ENCODE data around the gene FILIP1.

The FILIP1 gene

DNA sequence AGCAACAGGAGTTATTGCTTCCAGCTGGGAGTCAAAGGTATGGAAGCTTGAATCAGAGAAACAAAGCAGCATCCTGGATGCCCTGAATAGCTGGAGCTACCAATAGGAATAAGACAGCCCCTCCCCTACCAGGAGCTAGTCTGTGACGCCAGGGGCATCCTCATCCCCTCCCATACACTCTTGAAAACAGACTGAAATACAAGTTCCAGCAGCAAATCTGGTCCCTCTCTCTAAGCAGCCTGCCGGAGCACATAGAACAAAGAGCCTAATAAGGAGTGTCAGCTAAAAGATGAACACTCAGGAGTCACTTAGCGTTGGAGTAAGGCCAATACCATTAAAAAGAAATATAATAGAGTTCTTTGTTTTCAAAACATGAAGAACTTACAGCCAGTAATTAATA, 25.6 kb downstream of the FILIP1 start:
- TF ChIP-seq, protein P1, sequence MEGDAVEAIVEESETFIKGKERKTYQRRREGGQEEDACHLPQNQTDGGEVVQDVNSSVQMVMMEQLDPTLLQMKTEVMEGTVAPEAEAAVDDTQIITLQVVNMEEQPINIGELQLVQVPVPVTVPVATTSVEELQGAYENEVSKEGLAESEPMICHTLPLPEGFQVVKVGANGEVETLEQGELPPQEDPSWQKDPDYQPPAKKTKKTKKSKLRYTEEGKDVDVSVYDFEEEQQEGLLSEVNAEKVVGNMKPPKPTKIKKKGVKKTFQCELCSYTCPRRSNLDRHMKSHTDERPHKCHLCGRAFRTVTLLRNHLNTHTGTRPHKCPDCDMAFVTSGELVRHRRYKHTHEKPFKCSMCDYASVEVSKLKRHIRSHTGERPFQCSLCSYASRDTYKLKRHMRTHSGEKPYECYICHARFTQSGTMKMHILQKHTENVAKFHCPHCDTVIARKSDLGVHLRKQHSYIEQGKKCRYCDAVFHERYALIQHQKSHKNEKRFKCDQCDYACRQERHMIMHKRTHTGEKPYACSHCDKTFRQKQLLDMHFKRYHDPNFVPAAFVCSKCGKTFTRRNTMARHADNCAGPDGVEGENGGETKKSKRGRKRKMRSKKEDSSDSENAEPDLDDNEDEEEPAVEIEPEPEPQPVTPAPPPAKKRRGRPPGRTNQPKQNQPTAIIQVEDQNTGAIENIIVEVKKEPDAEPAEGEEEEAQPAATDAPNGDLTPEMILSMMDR (IDR thresholded peaks at IDR 0.05), result no peak

DNA sequence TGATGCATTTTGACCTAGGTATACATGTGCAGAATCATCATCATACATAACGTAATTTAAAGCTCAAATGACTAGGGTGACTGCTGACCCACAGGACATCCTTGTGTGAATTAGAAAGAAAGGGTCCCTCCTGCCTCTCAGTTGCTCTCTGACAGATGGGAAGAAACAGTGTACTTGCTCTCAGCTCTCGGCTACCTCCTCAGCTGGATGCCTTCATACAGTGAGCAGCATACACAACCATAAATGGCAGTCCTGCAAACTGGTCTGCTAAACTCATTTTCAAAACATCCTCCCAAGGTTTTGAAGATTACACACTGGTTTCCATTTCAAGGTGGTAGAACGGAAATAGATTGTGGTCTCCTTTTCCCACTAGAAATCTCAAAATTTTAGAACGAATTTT, 26.3 kb downstream of the FILIP1 start:
- TF ChIP-seq, protein P1 (IDR thresholded peaks at IDR 0.05), result no peak

DNA sequence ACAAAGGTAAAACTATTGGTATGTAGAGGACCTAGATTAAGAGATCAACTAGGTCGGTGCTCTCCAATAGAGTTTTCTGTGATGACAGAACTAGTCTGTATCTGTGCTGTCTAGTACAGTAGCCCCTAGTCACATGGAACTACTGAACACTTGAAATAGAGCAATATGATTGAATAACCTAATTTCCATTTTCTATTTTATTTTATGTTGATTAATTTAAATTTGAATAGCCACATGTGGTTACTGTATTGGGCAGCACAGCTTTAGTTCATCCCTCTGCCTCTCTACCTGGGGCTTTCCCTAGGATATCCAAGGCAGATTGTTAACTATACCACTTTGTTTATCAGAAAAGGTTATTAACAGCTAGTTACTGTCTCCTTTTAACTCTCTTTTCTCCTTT, 27.0 kb downstream of the FILIP1 start:
- TF ChIP-seq, protein P1 (IDR thresholded peaks at IDR 0.05), result no peak

DNA sequence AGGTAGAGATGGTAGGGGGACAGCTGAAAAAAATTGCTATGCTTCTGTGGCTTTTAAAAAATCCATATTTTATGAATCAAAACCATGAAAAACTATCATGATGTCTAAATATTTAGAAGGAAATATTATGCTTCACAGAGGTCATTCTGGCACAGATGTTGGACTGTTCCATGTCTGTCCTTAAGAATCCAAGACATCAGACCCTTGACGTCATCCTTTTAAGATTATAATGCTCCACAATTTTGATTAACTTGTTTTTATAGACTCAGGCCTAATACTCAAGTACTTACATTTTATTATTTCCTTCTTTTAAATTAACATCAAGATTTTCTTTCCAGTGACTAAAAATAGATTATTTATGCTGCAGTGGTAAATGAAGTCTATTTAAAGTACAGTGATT, 29.7 kb downstream of the FILIP1 start:
- TF ChIP-seq, protein P1 (IDR thresholded peaks at IDR 0.05), result no peak

DNA sequence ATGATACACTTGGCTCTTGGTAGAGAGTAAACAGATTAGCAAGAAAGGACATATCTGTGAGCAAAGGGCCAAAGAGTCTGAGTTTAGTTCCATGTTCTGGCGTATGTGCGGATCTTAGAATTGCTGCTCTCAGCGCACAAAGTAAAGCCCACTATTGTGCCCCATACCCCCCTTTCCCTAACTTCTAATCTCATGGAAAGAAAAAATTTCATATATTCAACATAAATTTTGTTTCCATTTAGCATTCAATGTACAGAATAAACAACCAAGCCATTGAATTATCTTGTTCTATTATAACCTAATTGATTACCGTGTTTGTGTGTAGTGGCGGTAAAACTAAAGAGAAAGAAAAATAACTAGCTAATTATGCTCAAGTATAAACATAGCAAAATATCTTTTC, 30.5 kb downstream of the FILIP1 start:
- TF ChIP-seq, protein P1 (IDR thresholded peaks at IDR 0.05), result no peak

DNA sequence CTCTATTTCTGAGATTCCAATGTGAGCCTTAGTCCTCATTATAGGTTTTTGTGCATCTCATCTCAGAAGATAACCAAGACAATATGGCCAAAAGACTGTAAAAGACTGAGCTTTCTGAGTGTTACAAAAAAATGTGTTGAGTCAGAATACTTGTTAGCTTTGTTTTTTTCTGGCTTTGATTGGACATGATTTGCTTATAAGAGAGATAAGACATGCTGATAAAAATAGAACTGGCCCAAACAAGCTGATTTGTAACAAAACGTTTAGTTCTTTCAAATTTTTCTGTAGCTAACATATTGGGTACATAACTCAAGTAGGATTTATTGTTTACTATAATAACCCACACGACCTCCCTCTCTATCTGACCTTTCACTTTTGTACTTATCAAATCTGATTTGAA, 32.9 kb downstream of the FILIP1 start:
- TF ChIP-seq, protein P1 (IDR thresholded peaks at IDR 0.05), result no peak

DNA sequence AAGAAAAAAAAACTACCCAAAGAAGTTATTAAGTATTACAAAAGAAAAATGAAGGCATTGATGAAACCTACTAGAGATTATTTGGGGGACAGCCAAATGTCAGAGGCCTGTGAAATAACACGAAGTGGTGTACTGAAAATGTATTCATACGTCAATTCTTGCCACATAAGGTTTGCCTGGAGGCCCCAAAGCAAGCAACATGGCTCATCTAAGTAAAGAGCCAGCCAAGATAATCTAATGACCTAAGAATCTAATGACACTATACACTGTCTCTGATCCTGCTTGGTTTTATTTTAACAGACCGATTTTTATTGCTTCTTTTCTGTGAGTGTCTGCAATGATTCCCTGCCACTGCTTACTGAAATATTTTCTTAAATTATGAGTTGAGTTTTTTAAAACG, 34.7 kb downstream of the FILIP1 start:
- TF ChIP-seq, protein P1 (IDR thresholded peaks at IDR 0.05), result no peak

DNA sequence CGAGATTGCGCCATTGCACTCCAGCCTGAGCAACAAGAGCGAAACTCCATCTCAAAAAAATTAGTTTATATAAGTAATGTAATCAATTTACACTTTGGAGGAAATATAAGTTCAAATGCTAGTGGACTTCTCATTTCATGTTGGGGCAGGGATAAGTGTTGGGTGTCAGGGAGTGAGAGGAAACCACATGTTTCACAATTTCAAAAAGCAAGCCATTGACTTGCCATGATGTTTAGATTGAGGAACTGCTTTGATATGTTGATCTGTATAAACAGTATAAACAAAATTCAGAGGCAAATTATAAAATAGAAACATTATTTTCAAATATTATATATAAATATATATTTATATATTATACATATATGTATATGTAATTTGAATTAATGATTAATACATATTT, 42.7 kb downstream of the FILIP1 start:
- TF ChIP-seq, protein P1 (IDR thresholded peaks at IDR 0.05), result no peak
